NCI-H2107 treated with DMSO at 0.1 percent for 48 hours (cell line): ENCODE data around the gene SOAT1.
A peak's percentile ranks its signal among the peaks of the same experiment; 100 is the strongest.
"Not testable (repeated sequence)": the region's sequence is repeated elsewhere in the genome, so short reads cannot be mapped to it uniquely, and the experiment has no call there.

Source experiments
- DNase-seq: peaks from one replicate; lab custom pipeline; 2025; ENCODE audit not compliant: unreplicated experiment; lab: John Stamatoyannopoulos, UW

The SOAT1 gene

DNA sequence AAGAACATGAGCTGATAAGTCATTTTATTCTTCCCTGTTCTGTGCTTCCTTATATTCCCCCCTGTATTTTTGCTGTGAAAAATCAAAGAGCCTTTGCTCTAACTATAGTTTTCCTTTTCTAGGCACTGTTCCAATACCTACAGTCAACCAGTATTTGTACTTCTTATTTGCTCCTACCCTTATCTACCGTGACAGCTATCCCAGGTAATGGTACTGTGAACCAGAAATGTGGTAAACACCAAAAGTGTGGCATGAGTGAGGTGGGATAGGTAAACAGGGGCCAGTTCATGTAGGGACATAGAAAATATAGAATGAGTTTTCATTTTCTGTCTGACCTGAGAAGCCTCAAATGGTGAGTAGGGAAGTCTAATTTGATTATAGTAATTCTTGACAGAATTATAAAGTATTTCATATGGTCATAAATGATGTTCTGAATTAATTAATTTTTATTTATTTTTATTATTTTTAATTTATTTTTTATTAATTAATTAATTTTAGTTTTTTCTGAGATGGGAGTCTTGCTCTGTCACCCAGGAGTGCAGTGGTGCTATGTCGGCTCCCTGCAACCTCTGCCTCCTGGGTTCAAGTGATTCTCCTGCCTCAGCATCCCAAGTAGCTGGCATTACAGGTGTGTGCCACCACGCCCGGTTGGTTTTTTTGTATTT lies 49.3 kb downstream of the SOAT1 start:
- DNase-seq, result no peak

DNA sequence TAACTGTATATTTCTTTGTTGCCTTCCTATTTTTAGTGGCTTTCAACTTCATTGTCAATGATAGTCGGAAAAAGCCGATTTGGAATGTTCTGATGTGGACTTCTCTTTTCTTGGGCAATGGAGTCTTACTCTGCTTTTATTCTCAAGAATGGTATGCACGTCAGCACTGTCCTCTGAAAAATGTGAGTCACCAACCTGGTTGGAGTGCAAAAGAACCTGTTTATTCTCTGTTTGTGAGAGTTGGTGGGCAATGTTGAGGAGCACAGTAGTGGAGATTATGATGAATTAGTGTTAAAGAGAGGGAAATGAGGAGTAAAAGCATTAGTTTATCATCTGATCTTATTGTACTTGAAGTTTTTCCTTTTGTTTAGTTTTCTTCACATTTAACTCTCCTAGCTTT lies 57.7 kb downstream of the SOAT1 start:
- DNase-seq, result no peak

DNA sequence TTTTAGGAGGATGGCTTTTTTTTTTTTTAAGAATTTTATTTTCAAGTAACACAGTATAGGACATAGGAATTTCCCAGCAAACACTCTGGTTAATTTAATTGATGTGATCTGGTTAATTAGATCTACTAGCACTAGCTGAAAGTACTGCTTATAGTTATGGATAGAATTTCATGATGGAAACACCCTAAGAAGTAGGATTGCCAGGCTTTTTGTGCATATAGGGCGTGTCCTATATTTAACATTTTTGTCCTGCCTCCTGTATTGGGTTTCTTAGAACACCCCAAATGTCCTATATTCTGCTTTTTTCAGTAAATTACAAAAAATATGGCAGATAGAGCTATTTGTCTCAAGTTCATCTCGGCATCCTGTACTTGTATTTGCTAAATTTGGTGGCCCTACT lies 58.6 kb downstream of the SOAT1 start:
- no peak for DNase-seq

DNA sequence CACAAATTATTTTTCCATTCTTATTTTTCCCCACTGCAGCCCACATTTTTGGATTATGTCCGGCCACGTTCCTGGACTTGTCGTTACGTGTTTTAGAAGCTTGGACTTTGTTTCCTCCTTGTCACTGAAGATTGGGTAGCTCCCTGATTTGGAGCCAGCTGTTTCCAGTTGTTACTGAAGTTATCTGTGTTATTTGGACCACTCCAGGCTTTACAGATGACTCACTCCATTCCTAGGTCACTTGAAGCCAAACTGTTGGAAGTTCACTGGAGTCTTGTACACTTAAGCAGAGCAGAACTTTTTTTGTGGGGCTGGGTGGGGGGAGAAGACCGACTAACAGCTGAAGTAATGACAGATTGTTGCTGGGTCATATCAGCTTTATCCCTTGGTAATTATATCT lies 59.9 kb downstream of the SOAT1 start:
- DNase-seq, result no peak

DNA sequence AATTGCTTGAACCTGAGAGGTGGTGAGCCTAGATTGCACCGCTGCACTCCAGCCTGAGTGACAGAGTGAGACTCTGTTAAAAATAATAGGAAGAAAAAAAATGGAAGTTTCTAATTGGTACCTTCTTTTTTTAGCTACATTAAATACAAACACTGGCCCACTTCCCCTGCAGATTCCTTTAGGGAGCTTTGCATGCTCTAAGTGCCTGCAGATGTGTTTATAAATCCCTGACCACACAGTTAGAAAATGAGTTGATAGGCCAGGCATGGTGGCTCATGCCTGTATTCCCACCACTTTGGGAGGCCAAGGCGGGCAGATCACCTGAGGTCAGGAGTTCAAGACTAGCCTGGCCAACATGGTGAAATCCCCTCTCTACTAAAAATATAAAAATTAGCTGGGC lies 68.0 kb downstream of the SOAT1 start:
- DNase-seq, result not testable (repeated sequence)

GRCh38 chr1:179365342-179366092 lies 71.9 kb downstream of the SOAT1 start, which contains the start of gene AXDND1:
Gene AXDND1 (plus strand): TSS chr1:179365971. CDS start chr1:179366510, 539 bp downstream.
- DNase-seq, result peak; percentile 75

GRCh38 chr1:179366093-179366800 lies 72.7 kb downstream of the SOAT1 start:
- DNase-seq, result no peak

- peak; percentile 94 for DNase-seq
These were observed 76.2 kb downstream of the SOAT1 start for GRCh38 chr1:179369751-179370341.

DNA sequence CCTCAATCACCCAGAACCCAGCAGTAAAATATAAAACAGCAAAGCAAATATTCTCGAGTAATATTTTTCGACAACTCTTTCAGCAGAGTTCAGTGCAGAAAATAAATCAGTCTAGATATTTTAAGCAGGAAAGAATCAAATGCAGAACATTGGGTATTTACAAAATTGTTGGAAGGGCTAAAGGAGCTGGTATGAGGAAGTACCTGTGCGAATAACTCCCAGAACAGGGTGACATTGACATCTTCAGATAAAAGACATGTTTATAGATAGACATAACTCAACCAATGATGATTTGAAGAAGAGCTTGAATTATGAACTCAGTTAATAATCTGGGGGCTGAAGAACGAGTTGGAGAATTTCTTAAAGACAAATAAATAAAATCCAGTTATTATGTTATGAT lies 78.6 kb downstream of the SOAT1 start:
- DNase-seq, result no peak

GRCh38 chr1:179376223-179376622 lies 82.6 kb downstream of the SOAT1 start:
- no peak for DNase-seq

DNA sequence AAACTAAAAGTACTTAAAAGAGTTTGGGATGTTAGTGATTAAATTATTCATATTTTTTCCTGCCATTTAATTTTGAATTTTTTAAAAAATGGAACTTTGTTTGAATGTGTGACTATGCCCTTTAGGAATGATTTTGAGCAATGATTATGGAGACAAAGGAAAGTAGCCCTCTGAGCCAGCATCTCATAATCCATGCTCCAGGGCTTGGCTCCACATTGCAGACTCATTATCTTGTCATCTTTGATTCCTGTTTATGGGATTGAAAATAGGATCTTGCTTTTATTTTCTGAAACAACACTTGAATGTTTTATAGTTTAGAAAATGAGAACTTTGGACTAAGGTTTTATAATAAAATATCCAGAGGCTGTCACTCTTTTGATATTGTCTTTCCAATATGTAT lies 86.7 kb downstream of the SOAT1 start:
- no peak for DNase-seq

- no peak for DNase-seq
These were observed 90.4 kb downstream of the SOAT1 start for GRCh38 chr1:179384027-179384426.

GRCh38 chr1:179385510-179385909 lies 91.9 kb downstream of the SOAT1 start:
- DNase-seq, result no peak

DNA sequence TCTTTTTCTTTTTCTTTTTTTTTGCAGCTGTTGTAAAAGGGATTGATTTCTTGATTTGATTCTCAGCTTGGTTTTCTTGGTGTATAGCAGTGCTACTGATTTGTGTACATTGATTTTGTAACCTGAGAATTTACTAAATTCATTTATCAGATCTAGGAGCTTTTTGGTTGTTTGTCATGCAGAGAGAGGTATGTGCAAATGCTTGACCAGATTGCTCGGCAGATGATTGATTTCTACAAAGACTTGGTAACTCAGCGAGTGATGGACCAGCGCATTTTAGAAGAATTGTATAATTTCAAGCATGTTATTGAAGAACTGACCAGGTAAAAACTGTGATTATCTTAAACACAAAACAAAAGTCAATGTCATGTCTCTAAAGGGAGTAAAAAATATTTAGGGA lies 100.1 kb downstream of the SOAT1 start:
- DNase-seq, result no peak

DNA sequence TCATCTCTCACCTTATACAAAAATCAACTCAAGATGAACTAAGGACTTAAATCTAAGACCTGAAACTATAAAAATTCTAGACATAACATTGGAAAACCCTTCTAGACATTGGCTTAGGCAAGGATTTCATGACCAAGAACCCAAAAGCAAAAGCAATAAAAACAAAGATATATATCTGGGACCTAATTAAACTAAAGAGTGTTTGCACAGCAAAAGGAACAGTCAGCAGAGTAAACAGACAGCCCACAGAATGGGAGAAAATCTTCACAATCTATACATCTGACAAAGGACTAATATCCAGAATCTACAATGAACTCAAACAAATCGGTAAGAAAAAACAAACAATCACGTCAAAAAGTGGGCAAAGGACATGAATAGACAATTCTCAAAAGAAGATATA lies 105.8 kb downstream of the SOAT1 start:
- DNase-seq, result not testable (repeated sequence)
